ENCODE measurements around the gene LNX1. TPM values are rescaled to one million over a fixed set of nuclear protein-coding genes. Genes with fewer than 3 reads are reported as not detected.
A peak's percentile ranks its signal among the peaks of the same experiment; 100 is the strongest.

Gene LNX1
- total and polyA plus RNA-seq, 2 of the 13 experiments (the other 11 are each of a cell fraction or from before 2014, with no cell fraction given): 0.49 TPM

DNA sequence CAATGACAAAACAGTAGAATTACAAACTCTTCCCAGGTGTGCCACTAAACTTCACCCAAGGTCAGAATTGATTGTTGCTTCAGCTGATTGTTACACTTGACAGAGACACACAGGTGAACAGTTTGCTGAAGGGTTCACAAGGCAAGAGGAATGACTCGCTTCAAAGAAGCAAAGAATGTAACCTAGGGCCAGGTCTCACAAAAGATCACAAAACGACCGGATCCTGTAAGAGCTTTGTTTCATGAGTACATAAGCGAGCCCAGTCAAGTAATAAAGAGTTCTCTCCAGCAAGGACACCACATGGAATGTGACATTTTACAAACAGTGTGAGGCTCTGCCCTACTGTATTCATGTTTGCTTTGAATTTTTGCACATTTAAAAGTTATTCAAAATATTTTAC, 9.1 kb downstream of the LNX1 start (continued):
- TF ChIP-seq, protein P1, sequence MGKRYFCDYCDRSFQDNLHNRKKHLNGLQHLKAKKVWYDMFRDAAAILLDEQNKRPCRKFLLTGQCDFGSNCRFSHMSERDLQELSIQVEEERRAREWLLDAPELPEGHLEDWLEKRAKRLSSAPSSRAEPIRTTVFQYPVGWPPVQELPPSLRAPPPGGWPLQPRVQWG (CRISPR knock-in tag; IDR thresholded peaks at IDR 0.05; ENCODE audit: borderline replicate concordance, low read depth): no peak
- TF ChIP-seq FOXA1 (IDR thresholded peaks at IDR 0.05) (no peak), FOXA1 (CRISPR knock-in tag; IDR thresholded peaks at IDR 0.05) (peak; percentile 73), RAD21 (CRISPR knock-in tag; IDR thresholded peaks at IDR 0.05) (no peak), NFE2L1 (CRISPR knock-in tag; IDR thresholded peaks at IDR 0.05; ENCODE audit: borderline replicate concordance) (no peak), ZKSCAN8 (CRISPR knock-in tag; IDR thresholded peaks at IDR 0.05; ENCODE audit: borderline replicate concordance) (peak; percentile 61; the same call in 1 of the 2 replicates), ZNF766 (CRISPR knock-in tag; IDR thresholded peaks at IDR 0.05; ENCODE audit: borderline replicate concordance) (no peak), CHD2 (IDR thresholded peaks at IDR 0.05; ENCODE audit: low read depth, low read length) (no peak), ZNF7 (CRISPR knock-in tag; IDR thresholded peaks at IDR 0.05) (no peak), ARHGAP35 (CRISPR knock-in tag; IDR thresholded peaks at IDR 0.05; ENCODE audit: borderline replicate concordance) (no peak), NCOR1 (IDR thresholded peaks at IDR 0.05; ENCODE audit: borderline replicate concordance, low read length) (no peak), NR2F2 (IDR thresholded peaks at IDR 0.05; ENCODE audit: borderline replicate concordance, low read depth) (peak; percentile 61; the same call in 1 of the 2 replicates), U2AF2 (IDR thresholded peaks at IDR 0.05; ENCODE audit: low read depth, low read length) (no peak), ZNF777 (CRISPR knock-in tag; IDR thresholded peaks at IDR 0.05) (no peak), GABPA (IDR thresholded peaks at IDR 0.05; ENCODE audit: low read depth, low read length) (no peak), GABPA (CRISPR knock-in tag; IDR thresholded peaks at IDR 0.05; ENCODE audit: low read depth) (0 out of 2 replicates have a peak, but pooled peaks have one; percentile 14), FIP1L1 (IDR thresholded peaks at IDR 0.05; ENCODE audit: borderline replicate concordance, insufficient read depth, low read depth, low read length) (no peak), ZNF501 (CRISPR knock-in tag; IDR thresholded peaks at IDR 0.05) (no peak), ATF7 (IDR thresholded peaks at IDR 0.05) (no peak), ATF7 (CRISPR knock-in tag; IDR thresholded peaks at IDR 0.05) (no peak), FOSL2 (CRISPR knock-in tag; IDR thresholded peaks at IDR 0.05) (peak; percentile 61), ZFP36L2 (CRISPR knock-in tag; IDR thresholded peaks at IDR 0.05) (no peak), ZNF484 (CRISPR knock-in tag; IDR thresholded peaks at IDR 0.05; ENCODE audit: borderline replicate concordance, low read depth) (no peak), ZNF879 (CRISPR knock-in tag; IDR thresholded peaks at IDR 0.05) (no peak)
- TF ChIP-seq, protein P2, sequence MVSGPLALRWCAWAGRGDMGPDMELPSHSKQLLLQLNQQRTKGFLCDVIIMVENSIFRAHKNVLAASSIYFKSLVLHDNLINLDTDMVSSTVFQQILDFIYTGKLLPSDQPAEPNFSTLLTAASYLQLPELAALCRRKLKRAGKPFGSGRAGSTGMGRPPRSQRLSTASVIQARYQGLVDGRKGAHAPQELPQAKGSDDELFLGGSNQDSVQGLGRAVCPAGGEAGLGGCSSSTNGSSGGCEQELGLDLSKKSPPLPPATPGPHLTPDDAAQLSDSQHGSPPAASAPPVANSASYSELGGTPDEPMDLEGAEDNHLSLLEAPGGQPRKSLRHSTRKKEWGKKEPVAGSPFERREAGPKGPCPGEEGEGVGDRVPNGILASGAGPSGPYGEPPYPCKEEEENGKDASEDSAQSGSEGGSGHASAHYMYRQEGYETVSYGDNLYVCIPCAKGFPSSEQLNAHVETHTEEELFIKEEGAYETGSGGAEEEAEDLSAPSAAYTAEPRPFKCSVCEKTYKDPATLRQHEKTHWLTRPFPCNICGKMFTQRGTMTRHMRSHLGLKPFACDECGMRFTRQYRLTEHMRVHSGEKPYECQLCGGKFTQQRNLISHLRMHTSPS (CRISPR knock-in tag; IDR thresholded peaks at IDR 0.05; ENCODE audit: low read depth): no peak
- TF ChIP-seq, protein P3, sequence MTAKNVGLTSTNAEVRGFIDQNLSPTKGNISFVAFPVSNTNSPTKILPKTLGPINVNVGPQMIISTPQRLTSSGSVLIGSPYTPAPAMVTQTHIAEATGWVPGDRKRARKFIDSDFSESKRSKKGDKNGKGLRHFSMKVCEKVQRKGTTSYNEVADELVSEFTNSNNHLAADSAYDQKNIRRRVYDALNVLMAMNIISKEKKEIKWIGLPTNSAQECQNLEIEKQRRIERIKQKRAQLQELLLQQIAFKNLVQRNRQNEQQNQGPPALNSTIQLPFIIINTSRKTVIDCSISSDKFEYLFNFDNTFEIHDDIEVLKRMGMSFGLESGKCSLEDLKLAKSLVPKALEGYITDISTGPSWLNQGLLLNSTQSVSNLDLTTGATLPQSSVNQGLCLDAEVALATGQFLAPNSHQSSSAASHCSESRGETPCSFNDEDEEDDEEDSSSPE (CRISPR knock-in tag; IDR thresholded peaks at IDR 0.05): no peak
- TF ChIP-seq, protein P4, sequence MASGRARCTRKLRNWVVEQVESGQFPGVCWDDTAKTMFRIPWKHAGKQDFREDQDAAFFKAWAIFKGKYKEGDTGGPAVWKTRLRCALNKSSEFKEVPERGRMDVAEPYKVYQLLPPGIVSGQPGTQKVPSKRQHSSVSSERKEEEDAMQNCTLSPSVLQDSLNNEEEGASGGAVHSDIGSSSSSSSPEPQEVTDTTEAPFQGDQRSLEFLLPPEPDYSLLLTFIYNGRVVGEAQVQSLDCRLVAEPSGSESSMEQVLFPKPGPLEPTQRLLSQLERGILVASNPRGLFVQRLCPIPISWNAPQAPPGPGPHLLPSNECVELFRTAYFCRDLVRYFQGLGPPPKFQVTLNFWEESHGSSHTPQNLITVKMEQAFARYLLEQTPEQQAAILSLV (CRISPR knock-in tag; IDR thresholded peaks at IDR 0.05; ENCODE audit: borderline replicate concordance): no peak
- TF ChIP-seq, protein P5, sequence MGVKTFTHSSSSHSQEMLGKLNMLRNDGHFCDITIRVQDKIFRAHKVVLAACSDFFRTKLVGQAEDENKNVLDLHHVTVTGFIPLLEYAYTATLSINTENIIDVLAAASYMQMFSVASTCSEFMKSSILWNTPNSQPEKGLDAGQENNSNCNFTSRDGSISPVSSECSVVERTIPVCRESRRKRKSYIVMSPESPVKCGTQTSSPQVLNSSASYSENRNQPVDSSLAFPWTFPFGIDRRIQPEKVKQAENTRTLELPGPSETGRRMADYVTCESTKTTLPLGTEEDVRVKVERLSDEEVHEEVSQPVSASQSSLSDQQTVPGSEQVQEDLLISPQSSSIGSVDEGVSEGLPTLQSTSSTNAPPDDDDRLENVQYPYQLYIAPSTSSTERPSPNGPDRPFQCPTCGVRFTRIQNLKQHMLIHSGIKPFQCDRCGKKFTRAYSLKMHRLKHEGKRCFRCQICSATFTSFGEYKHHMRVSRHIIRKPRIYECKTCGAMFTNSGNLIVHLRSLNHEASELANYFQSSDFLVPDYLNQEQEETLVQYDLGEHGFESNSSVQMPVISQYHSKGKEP (CRISPR knock-in tag; IDR thresholded peaks at IDR 0.05): no peak

Measured in HepG2 (cell line).